Aorta (tissue), 5 donors: ENCODE measurements around the gene PSG4. TPM values are rescaled to one million over a fixed set of nuclear protein-coding genes. Genes with fewer than 3 reads are reported as not detected.
"Not testable (repeated sequence)": the region's sequence is repeated elsewhere in the genome, so short reads cannot be mapped to it uniquely, and the experiment has no call there.

Experiments used
- ATAC-seq: fragments of 200-7000 bp; cut with Tn5 transposase; one replicate; pipeline ENCODE4 v1.9.1; 2022; ENCODE audit warnings: moderate library complexity; ENCODE audit not compliant: low FRiP score
- DNase-seq, 2 donors: peaks; one replicate each; pipeline ENCODE4 v3.0.0-alpha.2; 2020
- H3K27ac ChIP-seq, 2 donors: one replicate each; pipeline ENCODE4 v1.5.1; 2013; ENCODE audit warnings: low read length in 2 of 2, mild to moderate bottlenecking in 2 of 2, moderate library complexity in 2 of 2, control low read depth in 1 of 2, inconsistent platforms in 1 of 2, low read depth in 1 of 2
- H3K27me3 ChIP-seq, 2 donors: one replicate each; pipeline ENCODE4 v1.6.1; 2013; ENCODE audit warnings: control low read depth in 1 of 2, low read length in 1 of 2, mild to moderate bottlenecking in 1 of 2, moderate library complexity in 1 of 2; ENCODE audit not compliant: insufficient read depth in 2 of 2, control insufficient read depth in 1 of 2
- H3K36me3 ChIP-seq, 2 donors: one replicate each; pipeline ENCODE4 v1.6.1; 2013; ENCODE audit warnings: control low read depth in 1 of 2, low read length in 1 of 2, mild to moderate bottlenecking in 1 of 2; ENCODE audit not compliant: insufficient read depth in 2 of 2, control insufficient read depth in 1 of 2
- H3K4me1 ChIP-seq, 2 donors: one replicate each; pipeline ENCODE4 v1.6.1; 2013; ENCODE audit warnings: low read length in 2 of 2, control low read depth in 1 of 2, mild to moderate bottlenecking in 1 of 2, moderate library complexity in 1 of 2; ENCODE audit not compliant: insufficient read depth in 2 of 2, control insufficient read depth in 1 of 2
- H3K4me3 ChIP-seq, 2 donors: one replicate each; pipeline ENCODE4 v1.5.1; 2013; ENCODE audit warnings: low read length in 2 of 2, control low read depth in 1 of 2, mild to moderate bottlenecking in 1 of 2
- H3K9me3 ChIP-seq: one replicate; pipeline ENCODE4 v1.6.1; 2013; ENCODE audit warnings: mild to moderate bottlenecking, low read length; ENCODE audit not compliant: control insufficient read depth
- WGBS, 2 donors: extraction: QIAGEN DNeasy Blood & Tissue Kit; methylation state at CpG; one replicate each; pipeline ENCODE4 v1.1.7; 2013; 5-methylcytosine and 5-hydroxymethylcytosine counted together
- intact Hi-C, 2 donors: fragments of 100-400 bp; cut with DNase I; formaldehyde crosslinking; loops; one replicate each; pipeline versions ENCODE4 v1.14.2 to v1.15.0; 2022
- polyA plus RNA-seq, 2 donors: library from polyadenylated mRNA; stranded (reverse); fragments of 200-250 nt; gene quantifications; one replicate each; pipeline ENCODE4 v1.2.3, GENCODE V29; 2013
- total RNA-seq, 2 donors: library from RNA; stranded (reverse); fragmentation: NEBNext Ultra II Directional; extraction: Animal tissue kit (Norgen Biotek cat#: 25700); gene quantifications; one replicate each; pipeline ENCODE4 v1.2.1, GENCODE V29; 2021
- donor health status: healthy with polysubstance abuse.
- donor health status: Bipolar disorder and iron deficiency.
- donor health status: DM: no; HTN: no; CAD: no.
- donor health status: DM: no; HTN: no; CAD: no.
- donor health status: DM: yes; HTN: yes; CAD: no.

Gene PSG4
- total and polyA plus RNA-seq, 4 donors = not detected

DNA sequence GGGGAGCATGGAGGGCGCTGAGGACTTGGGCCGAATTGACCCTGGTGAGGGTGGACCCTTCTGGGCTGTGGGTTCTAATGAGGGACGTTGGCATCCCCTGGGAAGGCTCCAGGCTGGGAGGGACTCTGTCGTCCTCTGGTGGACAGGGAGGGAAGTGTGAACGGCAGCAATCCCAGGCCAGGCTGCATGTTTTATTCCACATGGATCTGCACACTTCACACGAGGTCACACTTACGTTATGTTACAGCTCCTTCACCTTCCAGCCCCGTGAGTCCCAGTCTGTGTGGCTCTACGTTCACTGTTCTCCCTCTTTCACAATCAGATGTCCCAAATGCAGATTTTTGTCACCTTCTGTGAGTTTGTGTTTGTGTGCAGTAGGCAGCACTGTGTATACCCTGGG is 17.3 kb downstream of the PSG4 start:
- H3K27ac ChIP-seq, H3K36me3 ChIP-seq, DNase-seq, H3K27me3 ChIP-seq, intact Hi-C loops, H3K4me3 ChIP-seq, H3K4me1 ChIP-seq, ATAC-seq, H3K9me3 ChIP-seq: not testable (repeated sequence)
- WGBS, 2 donors = 52 to 60% methylated on average over 9 of the region's 9 CpGs

DNA sequence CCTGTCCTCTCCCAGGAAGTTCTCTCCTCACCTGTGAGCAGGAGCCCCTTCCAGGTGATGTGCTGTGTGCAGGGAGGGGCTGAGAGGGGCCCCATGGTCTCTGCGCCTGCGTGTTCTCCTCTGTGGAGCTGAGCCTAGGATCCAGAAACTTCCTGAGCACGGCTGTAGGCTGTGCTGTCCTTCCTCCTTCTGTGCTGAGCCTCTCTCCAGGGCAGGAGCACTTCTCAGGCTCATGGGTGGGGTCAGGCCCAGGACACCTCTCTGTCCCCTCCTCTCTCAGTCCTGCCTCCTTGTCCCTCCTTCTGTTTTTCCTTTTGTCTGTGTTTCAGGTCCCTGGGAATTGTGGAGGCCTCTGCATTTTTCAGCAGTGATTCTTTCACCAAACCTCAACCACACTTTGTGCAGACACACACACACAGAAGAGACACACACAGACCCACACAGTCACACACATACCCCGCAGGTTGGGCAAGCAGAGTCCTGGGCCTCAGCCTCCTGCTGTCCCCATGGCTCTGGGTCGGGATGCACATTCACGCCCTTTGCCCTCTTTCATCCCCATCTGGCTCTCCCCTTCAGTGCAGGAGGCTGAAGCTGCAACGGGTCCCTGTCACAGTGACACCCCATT is 19.0 kb downstream of the PSG4 start, which contains the start of gene PSG5:
PSG5 (minus strand) TSS at position 226 of the 625 bp plus-strand sequence; CDS start at position 95, 131 bp downstream.
- 66 to 68% methylated on average over 7 of the region's 7 CpGs for WGBS, 2 donors
- DNase-seq, H3K36me3 ChIP-seq, ATAC-seq, H3K4me3 ChIP-seq, H3K27ac ChIP-seq, intact Hi-C loops, H3K9me3 ChIP-seq, H3K4me1 ChIP-seq, H3K27me3 ChIP-seq: not testable (repeated sequence)

DNA sequence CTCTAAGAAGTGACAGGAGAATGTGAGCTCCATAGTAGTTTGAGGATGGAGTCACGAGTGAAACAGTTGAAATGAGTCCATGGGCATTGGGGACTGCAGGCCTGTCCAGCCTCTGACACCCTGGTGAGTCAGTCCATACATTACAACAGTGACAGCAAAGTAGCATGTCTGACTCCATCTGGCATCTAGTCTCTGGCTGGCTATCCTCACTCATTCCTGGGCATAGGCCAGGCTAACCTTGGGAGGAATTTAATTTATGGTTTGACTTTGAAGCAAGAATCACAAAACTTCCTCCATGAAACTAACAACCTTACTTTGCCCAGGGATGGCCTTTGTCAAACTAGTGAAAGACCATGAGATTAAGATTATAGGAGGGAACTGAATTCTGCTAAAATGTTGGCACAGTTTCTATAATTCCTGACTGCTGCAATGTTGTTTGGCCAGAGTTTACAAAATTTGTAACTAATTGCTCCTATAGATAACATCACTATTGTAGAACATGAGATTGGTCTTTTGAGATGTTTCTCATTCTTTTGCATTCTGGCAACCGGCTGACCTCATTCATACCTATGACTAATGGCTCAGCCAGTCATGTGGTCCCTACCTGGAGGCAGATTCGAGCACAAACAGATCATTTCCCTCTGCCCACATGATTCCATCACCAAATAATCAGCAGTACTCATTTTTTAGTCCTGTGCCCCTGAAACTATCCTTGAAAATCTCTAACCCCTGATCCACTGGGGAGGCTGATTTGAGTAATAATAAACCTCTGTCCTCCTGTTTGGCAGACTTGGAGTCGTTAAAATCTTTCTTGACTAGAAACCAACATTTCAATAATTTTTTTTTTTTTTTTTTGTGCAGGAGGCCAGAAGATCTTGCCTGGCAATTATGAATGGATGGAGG is 23.3 kb downstream of the PSG4 start:
- DNase-seq, H3K4me1 ChIP-seq, H3K9me3 ChIP-seq, H3K4me3 ChIP-seq, H3K27ac ChIP-seq, H3K36me3 ChIP-seq, ATAC-seq, H3K27me3 ChIP-seq, intact Hi-C loops: not testable (repeated sequence)
- 43 to 49% methylated on average over 3 to 4 of the region's 4 CpGs for WGBS, 2 donors

DNA sequence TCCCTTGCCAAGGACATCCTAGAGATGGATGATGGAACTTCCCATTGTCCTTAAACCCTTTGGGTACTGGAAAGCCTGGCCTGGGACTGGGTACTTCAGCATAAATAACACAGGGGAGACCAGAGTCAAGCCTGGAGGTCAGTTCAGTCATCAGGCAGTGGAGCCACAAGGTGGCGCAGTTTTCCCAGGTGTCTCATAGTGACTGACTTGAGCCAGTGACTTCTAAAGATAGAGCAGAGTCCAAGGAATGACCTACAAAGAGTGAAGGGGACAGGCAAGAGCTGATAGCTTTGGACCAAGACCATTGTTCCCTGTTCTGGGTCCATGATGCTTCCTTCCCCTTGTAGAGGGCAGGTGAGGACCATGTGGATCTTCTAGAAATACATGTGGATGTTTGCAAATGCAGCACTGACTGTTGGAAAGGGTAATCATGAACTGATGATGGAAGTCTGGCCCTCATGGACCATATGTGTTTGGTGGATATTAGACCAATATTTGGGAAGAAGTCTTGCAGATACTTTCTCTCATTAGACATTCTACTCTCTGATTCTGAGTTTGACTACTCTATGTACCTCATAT is 25.8 kb downstream of the PSG4 start:
- 8% methylated on average over 1 of the region's 1 CpG for WGBS, 2 donors
- intact Hi-C loops, DNase-seq, H3K4me1 ChIP-seq, H3K36me3 ChIP-seq, ATAC-seq, H3K9me3 ChIP-seq, H3K27me3 ChIP-seq, H3K4me3 ChIP-seq, H3K27ac ChIP-seq: not testable (repeated sequence)

DNA sequence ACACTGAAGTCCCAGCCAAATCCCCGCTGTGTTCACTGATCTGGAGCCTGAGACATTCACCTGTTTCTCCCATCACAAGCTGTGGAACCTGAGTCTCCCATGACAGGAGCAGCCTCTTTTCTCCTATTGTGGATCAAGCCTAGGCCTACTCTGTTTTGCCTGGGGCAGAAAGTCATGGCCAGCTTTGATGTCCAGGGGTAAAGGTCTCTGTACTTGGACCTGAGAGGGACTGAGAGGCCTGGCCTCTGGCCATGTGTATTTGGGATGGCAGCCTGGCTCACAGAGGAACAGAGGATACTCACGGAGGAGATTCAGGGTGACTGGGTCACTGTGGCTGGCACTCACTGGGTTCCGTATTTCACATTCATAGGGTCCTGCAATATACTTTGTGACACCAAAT is 26.9 kb downstream of the PSG4 start:
- H3K9me3 ChIP-seq, H3K4me3 ChIP-seq: not testable (repeated sequence)

DNA sequence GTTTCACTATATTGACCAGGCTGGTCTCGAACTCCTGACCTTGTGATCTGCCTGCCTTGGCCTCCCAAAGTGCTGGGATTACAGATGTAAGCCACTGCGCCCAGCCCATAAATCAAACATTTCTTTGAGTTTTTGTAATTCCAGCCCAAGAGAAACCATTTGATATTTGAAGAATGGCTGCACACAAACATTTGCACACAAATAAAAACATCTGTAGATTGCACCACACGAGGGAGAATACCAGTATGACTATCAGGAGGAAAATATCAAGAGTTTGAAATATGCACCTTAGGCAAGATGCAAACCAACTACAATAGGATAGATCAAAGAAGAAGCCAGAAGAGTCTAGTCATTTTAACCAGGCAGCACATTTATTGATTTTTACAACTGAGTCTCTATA is 39.5 kb downstream of the PSG4 start:
- 54 to 68% methylated on average over 3 of the region's 3 CpGs for WGBS, 2 donors
- H3K4me3 ChIP-seq, intact Hi-C loops, ATAC-seq, DNase-seq, H3K27ac ChIP-seq, H3K9me3 ChIP-seq, H3K36me3 ChIP-seq, H3K4me1 ChIP-seq, H3K27me3 ChIP-seq: not testable (repeated sequence)

More for the DNA sequence above, 26.9 kb downstream of the PSG4 start:
- WGBS, 2 donors = 82 to 83% methylated on average over 3 of the region's 3 CpGs
- DNase-seq, H3K27me3 ChIP-seq, intact Hi-C loops, H3K4me1 ChIP-seq, ATAC-seq, H3K27ac ChIP-seq, H3K36me3 ChIP-seq: not testable (repeated sequence)

DNA sequence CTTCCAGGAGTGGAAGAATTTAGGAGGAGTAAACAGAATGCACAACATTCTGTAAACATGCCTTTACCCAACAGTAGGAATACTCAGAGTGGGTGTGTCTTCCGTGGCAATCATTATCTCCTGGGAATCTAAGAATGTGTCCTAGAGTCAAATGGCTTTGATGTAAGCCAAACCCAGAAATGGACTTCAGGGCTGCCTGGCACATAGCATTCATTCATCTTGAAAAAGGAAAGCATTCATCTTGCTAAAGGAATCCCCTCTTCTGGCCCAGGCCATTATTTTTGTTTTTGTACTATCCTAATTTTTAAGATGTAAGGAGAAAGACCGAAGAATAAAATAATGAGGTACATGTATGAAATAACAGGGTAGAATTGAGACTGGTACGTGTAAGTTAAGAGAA is 42.3 kb downstream of the PSG4 start:
- intact Hi-C loops = not testable (repeated sequence)

DNA sequence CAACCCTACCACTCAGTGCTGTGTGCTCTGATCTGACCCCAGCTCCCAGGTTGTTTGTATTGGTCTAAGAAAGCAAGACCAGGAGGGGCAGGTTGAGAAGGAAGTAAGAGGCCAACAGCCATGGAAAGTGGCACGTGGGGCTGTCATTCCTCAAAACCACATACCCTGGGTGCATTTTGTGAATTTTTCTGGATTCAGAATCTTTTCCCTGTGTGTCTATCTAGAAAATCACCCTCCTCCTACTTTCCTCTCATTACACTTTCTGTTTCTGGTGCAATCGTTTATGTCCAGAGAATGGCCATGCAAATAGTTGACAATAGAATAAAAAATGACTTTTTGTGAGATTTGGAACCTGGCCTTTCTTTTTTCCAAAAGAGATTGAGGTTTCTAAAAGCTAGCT is 43.2 kb downstream of the PSG4 start:
- H3K36me3 ChIP-seq, DNase-seq, H3K27me3 ChIP-seq, intact Hi-C loops, H3K4me1 ChIP-seq, H3K4me3 ChIP-seq, H3K27ac ChIP-seq, ATAC-seq, H3K9me3 ChIP-seq: not testable (repeated sequence)
- WGBS, 2 donors = 40 to 42% methylated on average over 2 of the region's 2 CpGs

More for the DNA sequence above, 42.3 kb downstream of the PSG4 start:
- not testable (repeated sequence) for H3K27me3 ChIP-seq, ATAC-seq, H3K4me3 ChIP-seq, H3K9me3 ChIP-seq, H3K27ac ChIP-seq, DNase-seq, H3K4me1 ChIP-seq, H3K36me3 ChIP-seq
- 65 to 72% methylated on average over 3 of the region's 3 CpGs for WGBS, 2 donors
